GM23248 (cell line): ENCODE results near the gene SPTAN1.

ENCODE experiments used
- EZH2 ChIP-seq: fragments of 200-600 bp; sonication (generic); IDR thresholded peaks from 2 replicates; pipeline ENCODE4 v1.6.1; 2018; ENCODE audit warnings: antibody characterized with exemption, mild to moderate bottlenecking; ENCODE audit not compliant: insufficient read depth, poor library complexity, severe bottlenecking
- EZH2phosphoT487 ChIP-seq: fragments of 200-600 bp; sonication (generic); IDR thresholded peaks from 2 replicates; pipeline ENCODE4 v1.6.1; 2018; ENCODE audit warnings: antibody characterized with exemption, moderate library complexity, mild to moderate bottlenecking, low read depth; ENCODE audit not compliant: insufficient read depth

DNA sequence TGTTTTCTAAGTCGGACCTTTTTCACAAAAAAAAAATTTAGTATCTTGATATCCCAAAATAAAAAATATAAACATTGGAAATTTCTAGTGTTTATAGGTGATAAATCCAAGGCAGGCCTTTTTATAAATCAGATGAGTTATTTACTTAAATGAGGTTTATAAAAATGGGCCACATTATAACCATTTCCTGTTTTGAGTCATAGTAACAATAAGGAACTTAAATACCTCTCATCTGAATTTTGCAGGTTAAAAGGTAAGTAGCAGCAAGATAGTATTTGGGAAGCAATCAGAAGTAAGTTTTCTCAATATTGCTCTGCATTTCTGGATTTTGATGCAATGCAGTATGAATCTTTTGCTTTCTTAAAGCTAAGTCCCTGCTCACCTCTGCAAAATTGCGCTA, 3.9 kb downstream of the SPTAN1 start:
- no peak for TF ChIP-seq EZH2
- no peak for TF ChIP-seq EZH2phosphoT487
